ENCODE data around the gene PTGFRN. TPM values are rescaled to one million over a fixed set of nuclear protein-coding genes. Genes with fewer than 3 reads are reported as not detected.

PTGFRN gene
- total RNA-seq, 1 experiment from 2014 or later: 60.6 TPM

DNA sequence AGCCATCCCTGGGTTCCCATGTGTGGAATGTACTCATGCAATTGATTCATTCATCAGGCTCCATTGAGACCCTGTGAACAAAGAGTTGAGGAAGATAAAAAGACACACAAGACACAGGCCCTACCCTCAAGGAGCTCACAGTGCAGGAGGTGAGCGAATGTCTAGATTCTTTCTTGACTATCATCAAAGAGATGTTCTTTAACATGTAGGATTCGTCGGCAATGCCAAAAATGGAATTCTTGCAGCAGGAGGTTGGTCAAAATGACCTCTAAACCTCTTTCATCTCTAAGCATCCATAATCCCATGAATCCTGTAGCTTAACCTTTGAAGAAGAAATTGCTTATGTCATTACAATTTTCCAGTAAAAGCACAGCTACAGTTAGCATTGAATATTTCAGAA is 122.5 kb downstream of the PTGFRN start:
- no peak for ATAC-seq
- Histone ChIP-seq H3K9me3 (ENCODE audit: control insufficient read depth in 1 of 2, insufficient read depth in 1 of 2, low read depth in 1 of 2, low read length in 2 of 2) (no peaks in the 10 kb centered on the region), H3K4me3 (replicated peaks in 1 of 2; ENCODE audit: low read depth in 1 of 2, low read length in 2 of 2) (no peak overlapping the region), H3K27me3 (ENCODE audit: insufficient read depth, low read length) (no peaks in the 10 kb centered on the region), H3K36me3 (ENCODE audit: control insufficient read depth in 1 of 2, insufficient read depth in 2 of 2, low read length in 2 of 2) (no peaks in the 10 kb centered on the region), H3K4me1 (ENCODE audit: control insufficient read depth in 1 of 2, insufficient read depth in 2 of 2, low read length in 2 of 2) (no peaks in the 10 kb centered on the region), H4K20me1 (ENCODE audit: insufficient read depth) (no peaks in the 10 kb centered on the region), H3K4me2 (ENCODE audit: low read length) (no peak overlapping the region), H3K9me2 (ENCODE audit: insufficient read depth) (no peaks in the 10 kb centered on the region), H3K9ac (ENCODE audit: low read length) (no peak overlapping the region), H3K79me2 (ENCODE audit: insufficient read depth, low read length) (no peaks in the 10 kb centered on the region), H2AFZ (ENCODE audit: low read depth, low read length, poor library complexity, severe bottlenecking) (no peak overlapping the region), H3K27ac (ENCODE audit: low read depth, low read length) (no peak overlapping the region)
- POLR2A ChIA-PET: no interaction called here
- CTCF ChIA-PET: no interaction called here
- intact Hi-C loops (cut with micrococcal nuclease): no loop called here
- DNase-seq (ENCODE audit: low read depth, low spot score): no peak
- BruUV-seq (replicated peaks): no TSS peak
- RAD21 ChIA-PET (ENCODE audit: low non-redundant PET in 1 of 2, low total read pairs in 2 of 2, uncharacterized antibody in 2 of 2, unreplicated experiment in 2 of 2): no interaction called here
- TF ChIP-seq CBX3 (IDR thresholded peaks at IDR 0.05; ENCODE audit: low read depth): no peak
- TF ChIP-seq TCF7L2 (IDR thresholded peaks at IDR 0.05; ENCODE audit: borderline replicate concordance, extremely low read depth, insufficient read depth, insufficient read length): no peak
- no peak for TF ChIP-seq ELF1 (IDR thresholded peaks at IDR 0.05; ENCODE audit: borderline replicate concordance, low read depth)
- TF ChIP-seq RAD21 (IDR thresholded peaks at IDR 0.05; ENCODE audit: low read depth): no peak
- TF ChIP-seq EZH2phosphoT487 (IDR thresholded peaks at IDR 0.05; ENCODE audit: borderline replicate concordance): no peak
- TF ChIP-seq ZBTB33 (IDR thresholded peaks at IDR 0.05; ENCODE audit: extremely low read depth, insufficient replicate concordance, low read length): no peak
- TF ChIP-seq POLR2AphosphoS5 (IDR thresholded peaks at IDR 0.05; ENCODE audit: low read depth, low read length): no peak
- no peak for TF ChIP-seq EGR1 (IDR thresholded peaks at IDR 0.05; ENCODE audit: low read depth)
- no peak for TF ChIP-seq EZH2 (IDR thresholded peaks at IDR 0.05)
- TF ChIP-seq ATF3 (IDR thresholded peaks at IDR 0.05): no peak
- TF ChIP-seq CTCF (IDR thresholded peaks at IDR 0.05 in 2 of 3, conservative IDR thresholded peaks at IDR 0.05 in 1 of 3; ENCODE audit: borderline replicate concordance in 1 of 3, insufficient read depth in 1 of 3, low read depth in 2 of 3, low read length in 2 of 3): no peak
- no peak for TF ChIP-seq SRF (IDR thresholded peaks at IDR 0.05; ENCODE audit: low read depth)
- no peak for TF ChIP-seq REST (IDR thresholded peaks at IDR 0.05; ENCODE audit: low read depth)

Data from HCT116 (cell line).